GM21737 (cell line): Measurements from ENCODE around the gene PAQR7.

Experiments
- ATAC-seq: cut with Tn5 transposase; IDR thresholded peaks from one replicate; pipeline ENCODE4 v1.9.1; 2021; ENCODE audit warnings: mild to moderate bottlenecking, moderate library complexity; ENCODE audit not compliant: unreplicated experiment

Gene PAQR7

DNA sequence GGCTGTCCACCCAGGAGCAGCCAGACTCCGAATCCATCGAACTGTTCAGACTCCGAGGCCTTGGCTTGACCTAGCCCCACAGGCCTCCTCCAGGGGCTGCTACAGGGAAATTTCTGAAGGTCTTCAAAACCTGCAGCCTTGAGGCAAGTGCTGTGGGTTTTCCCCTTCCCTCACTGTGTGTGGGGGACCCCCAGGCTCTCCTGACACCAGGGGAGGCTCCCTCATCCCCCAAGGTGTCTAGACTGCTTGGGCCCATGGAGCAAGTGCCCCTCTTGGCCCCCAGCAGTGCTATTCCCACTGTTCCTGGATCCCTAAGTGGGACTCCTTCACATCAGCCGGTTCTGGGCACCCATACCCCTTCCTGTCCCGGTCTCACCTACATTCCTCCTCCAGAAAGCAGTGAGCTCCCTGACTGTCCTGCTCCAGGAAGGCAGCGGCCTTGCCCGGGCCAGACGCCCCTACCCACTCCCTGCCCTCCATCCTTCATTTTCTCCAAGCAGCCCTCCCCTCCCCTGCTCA is 814 bp downstream of the PAQR7 start:
- ATAC-seq = no peak

DNA sequence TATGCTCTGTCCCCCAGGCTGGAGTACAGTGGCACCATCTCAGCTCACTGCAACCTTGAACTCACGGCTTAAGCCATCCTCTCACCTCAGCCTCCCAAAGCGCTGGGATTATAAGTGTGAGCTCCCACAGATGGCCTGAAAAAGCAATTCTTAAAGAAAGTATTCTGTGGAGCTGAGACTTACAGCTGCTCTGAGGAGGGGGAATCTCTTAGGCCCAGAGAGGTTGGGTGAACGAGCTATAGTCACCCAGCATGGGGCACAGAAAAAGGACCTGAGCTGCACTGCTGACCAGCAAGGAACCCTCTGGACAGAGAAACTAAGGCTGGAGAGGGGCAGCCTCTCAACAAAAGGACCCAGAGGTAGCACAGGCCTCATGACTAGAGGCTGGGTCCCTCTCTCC is 1.3 kb downstream of the PAQR7 start:
- no peak for ATAC-seq

DNA sequence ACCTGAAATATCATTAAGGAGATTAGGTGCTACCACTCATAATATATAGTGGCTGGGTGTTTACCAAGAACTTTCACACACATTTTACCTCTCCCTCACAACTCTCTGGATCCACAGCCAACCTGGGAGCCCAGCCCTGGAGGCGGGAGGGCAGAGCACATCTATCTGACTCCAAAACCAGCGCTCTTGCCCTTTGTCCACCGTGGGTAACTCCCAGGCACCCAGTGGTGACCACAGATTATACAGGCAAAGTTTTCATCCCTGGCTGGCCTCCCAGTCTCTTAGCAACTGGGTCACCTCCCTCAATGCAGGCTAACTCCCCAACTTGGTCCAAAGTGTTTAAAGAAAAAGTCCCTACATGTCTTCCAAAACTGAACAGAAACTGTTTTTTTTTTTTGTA is 2.4 kb downstream of the PAQR7 start:
- ATAC-seq = no peak

- no peak for ATAC-seq
These were observed 2.8 kb downstream of the PAQR7 start for GRCh38 chr1:25872713-25873112.

GRCh38 chr1:25871704-25872494 is 3.6 kb downstream of the PAQR7 start:
- ATAC-seq = no peak

DNA sequence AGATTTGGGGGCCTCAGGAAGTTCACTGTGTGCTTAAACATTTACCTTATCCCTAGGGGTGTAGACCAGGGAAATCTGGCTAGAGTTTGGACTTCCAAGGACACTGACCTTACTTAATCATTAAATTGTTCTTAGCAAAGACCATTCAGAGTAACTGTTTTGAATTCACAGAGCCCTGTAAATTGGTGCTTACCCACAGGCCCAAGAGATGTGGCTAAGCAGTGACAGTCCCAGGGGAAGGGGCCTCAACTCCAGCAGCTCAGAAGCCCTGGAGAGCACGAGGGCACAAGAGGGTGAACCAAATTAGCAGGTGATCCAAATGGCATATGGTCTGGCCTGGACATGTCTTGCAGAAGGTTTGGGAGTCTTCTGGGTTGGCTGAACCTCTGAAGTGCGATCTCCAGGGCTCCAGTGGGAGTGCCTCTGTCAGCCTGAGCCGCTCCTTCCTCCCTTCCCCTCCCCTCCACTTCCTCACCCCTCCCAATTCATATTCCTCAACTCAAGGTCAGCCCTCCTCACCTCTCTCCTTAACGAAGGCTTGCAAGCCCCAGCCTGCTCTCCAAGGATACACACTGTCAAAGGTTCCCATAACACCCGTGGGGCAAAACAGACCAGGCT is 4.3 kb downstream of the PAQR7 start:
- no peak for ATAC-seq

- ATAC-seq = no peak
These were observed 4.9 kb downstream of the PAQR7 start for GRCh38 chr1:25870614-25871013.

DNA sequence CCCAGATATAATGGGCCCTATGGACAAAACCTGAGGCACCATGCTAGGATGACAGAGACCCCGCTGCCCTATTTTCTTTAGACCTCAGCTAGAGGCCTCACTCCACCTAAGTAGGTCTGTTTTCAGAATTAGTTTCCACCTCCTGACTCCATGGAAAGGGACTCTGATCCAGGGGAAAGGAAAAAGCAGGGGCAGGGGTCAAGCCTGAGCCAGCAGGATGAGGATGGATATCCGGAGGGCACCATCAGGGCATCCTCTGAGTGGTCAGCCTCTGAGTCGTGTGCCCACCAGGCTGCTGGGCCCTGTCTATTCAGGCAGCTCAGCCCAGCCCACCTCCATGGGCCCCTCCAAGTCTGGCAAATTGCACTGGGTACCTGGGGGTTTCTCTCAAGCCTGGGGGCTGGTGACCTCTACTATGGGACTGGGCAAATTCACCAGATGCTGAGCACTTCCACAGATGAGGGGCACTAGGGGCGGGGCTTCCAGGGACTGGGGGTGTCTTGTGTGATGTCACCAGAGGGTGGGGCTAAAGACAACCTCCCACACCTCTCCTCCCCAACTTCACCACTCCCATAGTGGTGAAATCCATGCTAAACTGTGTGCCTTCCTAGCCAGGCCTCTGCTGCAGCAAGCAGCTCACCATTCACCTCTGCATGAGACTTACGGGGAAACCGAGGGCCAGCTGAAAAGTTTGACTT is 5.5 kb downstream of the PAQR7 start:
- ATAC-seq = no peak

GRCh38 chr1:25867210-25867991 is 8.1 kb downstream of the PAQR7 start:
- ATAC-seq = no peak

DNA sequence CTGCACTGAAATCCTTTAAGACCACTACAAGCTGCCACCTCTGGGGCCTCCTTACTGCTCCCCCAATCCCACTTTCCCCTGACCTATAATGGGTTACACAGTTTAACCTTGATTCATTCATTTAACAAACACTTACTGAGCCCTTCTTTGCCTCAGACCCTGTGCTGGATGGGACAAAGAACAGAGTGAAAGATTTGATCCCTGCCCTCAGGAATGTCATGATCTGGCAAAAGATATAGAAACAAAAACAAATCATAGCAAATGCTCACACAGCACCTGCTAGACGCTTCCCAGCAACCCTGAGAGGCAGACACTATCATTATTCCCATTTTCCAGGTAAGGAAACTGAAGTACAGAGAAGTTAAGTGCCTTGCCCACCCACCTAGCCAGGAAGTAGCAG is 9.2 kb downstream of the PAQR7 start:
- ATAC-seq = no peak

GRCh38 chr1:25864434-25864833 is 11.1 kb downstream of the PAQR7 start:
- ATAC-seq = no peak

GRCh38 chr1:25863486-25864262 is 11.8 kb downstream of the PAQR7 start:
- no peak for ATAC-seq

GRCh38 chr1:25862785-25863485 is 12.6 kb downstream of the PAQR7 start:
- no peak for ATAC-seq

DNA sequence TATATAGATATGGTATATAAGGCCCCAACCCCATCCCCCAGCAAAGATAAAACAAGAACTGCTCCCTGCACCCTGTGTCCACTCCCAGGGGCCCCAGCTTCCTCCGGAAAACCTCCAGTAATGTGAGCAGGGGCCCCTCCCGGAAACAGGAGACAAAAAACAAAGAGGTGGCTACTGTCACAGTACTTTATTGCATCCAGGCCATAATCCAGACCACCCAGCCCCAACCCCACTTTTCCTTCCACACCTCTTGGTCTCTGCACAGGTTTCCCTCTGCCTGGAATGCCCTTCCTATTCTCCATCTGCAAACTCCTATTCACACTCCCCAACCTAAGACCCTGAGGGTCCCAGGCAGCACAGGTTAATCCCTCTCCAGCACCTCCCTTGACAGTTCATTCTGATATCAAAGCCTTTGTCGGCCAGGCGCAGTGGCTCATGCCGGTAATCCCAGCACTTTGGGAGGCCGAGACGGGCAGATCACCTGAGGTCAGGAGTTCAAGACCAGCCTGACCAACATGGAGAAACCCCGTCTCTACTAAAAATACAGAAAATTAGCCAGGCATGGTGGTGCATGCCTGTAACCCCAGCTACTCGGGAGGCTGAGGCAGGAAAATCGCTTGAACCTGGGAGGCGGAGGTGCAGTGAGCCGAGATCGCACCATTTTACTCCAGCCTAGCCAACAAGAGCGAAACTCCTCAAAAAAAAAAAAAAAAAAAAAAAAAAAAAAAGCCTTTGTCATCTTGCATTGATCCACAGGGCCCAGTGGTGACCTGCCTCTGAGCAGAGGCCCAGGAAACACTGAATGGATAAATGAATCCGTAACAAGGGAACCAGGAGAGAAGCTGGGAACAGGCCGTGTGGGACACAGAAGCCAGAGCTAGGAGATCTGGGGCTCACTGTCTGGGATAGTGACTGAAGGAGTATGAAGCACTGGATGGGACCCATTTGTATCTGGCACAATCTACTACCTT is 13.9 kb downstream of the PAQR7 start:
- ATAC-seq = no peak

GRCh38 chr1:25858906-25859789 is 16.4 kb downstream of the PAQR7 start, which contains the start of gene AUNIP:
Gene AUNIP (minus strand): TSS chr1:25859457. CDS start chr1:25859357, 100 bp downstream.
- peak; percentile 73 for ATAC-seq

DNA sequence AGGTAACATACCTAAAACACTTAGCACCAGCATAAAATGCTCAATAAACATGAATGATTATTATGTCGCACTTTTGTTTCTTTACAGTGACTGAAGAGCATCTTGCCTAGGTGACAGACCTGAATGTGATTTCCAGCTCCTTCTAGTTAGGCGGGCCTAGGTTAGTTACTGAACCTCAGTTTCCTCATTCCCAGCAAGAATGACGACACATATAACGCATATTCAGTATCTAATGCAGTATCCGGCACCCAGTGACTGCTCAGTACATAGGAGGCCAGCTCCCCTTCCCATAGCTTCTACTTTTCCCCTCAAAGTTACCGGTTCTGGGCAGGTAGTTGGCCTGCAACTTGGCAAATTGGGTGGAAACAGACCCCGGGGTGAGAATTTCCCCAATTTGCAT is 17.0 kb downstream of the PAQR7 start:
- ATAC-seq = no peak

DNA sequence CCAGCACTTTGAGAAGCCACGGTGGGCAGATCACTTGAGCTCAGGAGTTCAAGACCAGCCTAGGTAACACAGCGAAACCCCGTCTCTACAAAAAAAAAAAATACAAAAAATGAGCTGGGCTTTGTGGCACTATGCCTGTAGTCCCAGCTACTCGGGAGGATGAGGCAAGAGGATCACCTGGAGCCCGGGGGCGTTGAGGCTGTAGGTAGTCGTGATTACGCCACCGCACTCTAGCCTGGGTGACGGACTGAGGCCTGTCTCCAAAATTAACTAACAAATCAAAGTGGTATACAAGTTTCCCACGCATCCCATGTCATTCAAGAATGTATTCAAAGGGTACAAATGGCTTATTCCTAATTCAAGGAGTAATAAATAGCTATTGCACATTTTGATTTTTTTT is 18.7 kb downstream of the PAQR7 start:
- no peak for ATAC-seq
